Gastroesophageal sphincter (tissue), 4 donors: ENCODE results near the gene ARHGEF16. TPM values are rescaled to one million over a fixed set of nuclear protein-coding genes. Genes with fewer than 3 reads are reported as not detected.

Experiments used
- ATAC-seq: fragments of 150-250 bp; one replicate; pipeline ENCODE4 v1.9.1; 2016; ENCODE audit warnings: mild to moderate bottlenecking, moderate library complexity
- H3K27ac ChIP-seq, 4 donors: fragments of 200-600 bp; sonication (generic) in 3 of 4; 1 replicate in 3 of 4; 2 replicates in 1 of 4; pipeline ENCODE4 v1.5.1; 2016 to 2019
- H3K27me3 ChIP-seq: fragments of 200-600 bp; sonication (generic); one replicate; pipeline ENCODE4 v1.5.1; 2019
- H3K36me3 ChIP-seq, 2 donors: fragments of 200-600 bp; sonication (generic); one replicate each; pipeline ENCODE4 v1.5.1; 2019; ENCODE audit warnings: control low read depth in 1 of 2
- H3K4me1 ChIP-seq, 3 donors: fragments of 200-600 bp; sonication (generic); 1 replicate in 2 of 3; 2 replicates in 1 of 3; pipeline ENCODE4 v1.5.1; 2016 to 2019; ENCODE audit warnings: control low read depth in 2 of 3
- H3K4me3 ChIP-seq, 2 donors: fragments of 200-600 bp; sonication (generic); one replicate each; pipeline ENCODE4 v1.5.1; 2019; ENCODE audit warnings: mild to moderate bottlenecking in 1 of 2, moderate library complexity in 1 of 2
- H3K9me3 ChIP-seq, 3 donors: fragments of 200-600 bp; sonication (generic); one replicate each; pipeline ENCODE4 v1.5.1; 2017 to 2019; ENCODE audit warnings: control low read depth in 2 of 3
- EP300 ChIP-seq: sonication (generic); formaldehyde crosslinking; IDR thresholded peaks from one replicate; pipeline ENCODE4 v1.6.1; 2017; ENCODE audit warnings: antibody characterized with exemption, mild to moderate bottlenecking
- POLR2A ChIP-seq, 2 donors: fragments of 450-650 bp; IDR thresholded peaks; one replicate each; pipeline ENCODE4 v1.6.1; 2017; ENCODE audit warnings: antibody characterized with exemption in 2 of 2, mild to moderate bottlenecking in 2 of 2, moderate library complexity in 1 of 2
- POLR2AphosphoS5 ChIP-seq: sonication (generic); formaldehyde crosslinking; IDR thresholded peaks from one replicate; pipeline ENCODE4 v1.6.1; 2017; ENCODE audit warnings: antibody characterized with exemption
- WGBS, 2 donors: methylation state at CpG; one replicate each; pipeline ENCODE4 v1.1.5; 2018; ENCODE audit warnings: low coverage in 1 of 2; 5-methylcytosine and 5-hydroxymethylcytosine counted together
- total RNA-seq, 4 donors: library from RNA; depleted of rRNA; stranded (reverse); fragments of >200 nt; gene quantifications; one replicate each; pipeline ENCODE4 v1.1.0, GENCODE V29; 2016
- TF ChIP-seq, protein P1 (sequence below), 4 experiments: fragments of 200-600 bp in 2 of 4; fragments of 450-650 bp in 2 of 4; sonication (generic) in 1 of 4; IDR thresholded peaks; one replicate each; pipeline ENCODE4 v1.5.1; 2017 to 2019; ENCODE audit warnings: antibody characterized with exemption in 4 of 4, mild to moderate bottlenecking in 2 of 4, moderate library complexity in 2 of 4

The ARHGEF16 gene
- total RNA-seq, 4 donors from 2014 or later, result 0.54 to 2.3 (median 0.87) TPM

DNA sequence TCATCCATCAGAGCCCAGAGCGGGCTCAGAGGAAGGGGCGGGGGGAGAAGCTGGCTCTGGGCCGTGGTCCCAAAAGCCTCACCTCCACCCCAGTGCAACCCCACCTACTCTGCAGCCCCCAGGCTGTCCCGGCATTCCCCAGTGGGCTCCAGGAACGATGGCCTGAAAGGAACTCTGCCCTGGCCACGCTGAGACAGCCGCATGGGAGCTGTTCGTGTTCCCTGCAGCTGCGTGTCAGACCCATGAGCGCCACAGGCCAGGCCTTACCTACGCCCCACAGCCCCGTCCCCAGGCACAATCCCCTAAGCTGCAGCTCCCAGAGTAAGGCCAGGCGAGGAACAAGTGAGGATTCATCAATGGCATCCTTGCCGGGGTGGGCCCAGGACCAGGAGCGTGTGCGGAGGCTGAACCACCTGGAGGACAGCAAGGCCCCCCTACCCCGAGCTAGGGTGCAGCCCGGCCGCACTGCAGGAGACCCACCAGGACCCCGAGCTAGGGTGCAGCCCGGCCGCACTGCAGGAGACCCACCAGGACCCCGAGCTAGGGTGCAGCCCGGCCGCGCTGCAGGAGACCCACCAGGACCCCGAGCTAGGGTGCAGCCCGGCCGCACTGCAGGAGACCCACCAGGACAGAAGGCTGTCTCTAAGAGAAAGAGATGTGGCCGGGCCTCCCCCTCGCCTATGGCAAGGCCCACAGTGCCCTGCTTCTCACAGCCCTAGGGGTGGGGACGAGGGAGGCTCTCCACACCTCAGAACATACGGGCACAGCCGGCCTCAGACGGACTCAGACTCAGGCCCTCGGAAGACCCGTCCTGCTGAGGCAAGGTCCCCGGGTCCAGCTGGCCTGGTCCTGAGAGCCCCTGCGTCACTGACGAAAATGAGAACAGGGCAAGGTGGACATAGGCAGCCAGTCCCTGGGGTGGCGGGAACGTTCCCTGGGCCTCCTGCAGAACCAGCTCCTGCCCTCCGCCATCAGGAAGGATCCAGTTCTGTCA lies 26.5 kb upstream of the ARHGEF16 start:
- ATAC-seq, result no peak
- 88 to 90% methylated on average over 2 to 5 of the region's 43 CpGs for WGBS, 2 donors
- no peak for TF ChIP-seq POLR2A (IDR thresholded peaks at IDR 0.05)
- TF ChIP-seq, protein P1, sequence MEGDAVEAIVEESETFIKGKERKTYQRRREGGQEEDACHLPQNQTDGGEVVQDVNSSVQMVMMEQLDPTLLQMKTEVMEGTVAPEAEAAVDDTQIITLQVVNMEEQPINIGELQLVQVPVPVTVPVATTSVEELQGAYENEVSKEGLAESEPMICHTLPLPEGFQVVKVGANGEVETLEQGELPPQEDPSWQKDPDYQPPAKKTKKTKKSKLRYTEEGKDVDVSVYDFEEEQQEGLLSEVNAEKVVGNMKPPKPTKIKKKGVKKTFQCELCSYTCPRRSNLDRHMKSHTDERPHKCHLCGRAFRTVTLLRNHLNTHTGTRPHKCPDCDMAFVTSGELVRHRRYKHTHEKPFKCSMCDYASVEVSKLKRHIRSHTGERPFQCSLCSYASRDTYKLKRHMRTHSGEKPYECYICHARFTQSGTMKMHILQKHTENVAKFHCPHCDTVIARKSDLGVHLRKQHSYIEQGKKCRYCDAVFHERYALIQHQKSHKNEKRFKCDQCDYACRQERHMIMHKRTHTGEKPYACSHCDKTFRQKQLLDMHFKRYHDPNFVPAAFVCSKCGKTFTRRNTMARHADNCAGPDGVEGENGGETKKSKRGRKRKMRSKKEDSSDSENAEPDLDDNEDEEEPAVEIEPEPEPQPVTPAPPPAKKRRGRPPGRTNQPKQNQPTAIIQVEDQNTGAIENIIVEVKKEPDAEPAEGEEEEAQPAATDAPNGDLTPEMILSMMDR (IDR thresholded peaks at IDR 0.05), result no peak
- no peak for TF ChIP-seq POLR2AphosphoS5
- no peak for TF ChIP-seq EP300
- H3K9me3 ChIP-seq, result no peaks in the 10 kb centered on the region
- no peak overlapping the region for H3K4me3 ChIP-seq
- no peak overlapping the region for H3K27ac ChIP-seq
- H3K27me3 ChIP-seq, result peaks cover 33% of the 10 kb centered on the region
- H3K4me1 ChIP-seq, result peaks cover 0 to 10% (median 4%) of the 10 kb centered on the region in 3 donors
- H3K36me3 ChIP-seq, result peaks cover 0 to 17% of the 10 kb centered on the region in 2 donors

DNA sequence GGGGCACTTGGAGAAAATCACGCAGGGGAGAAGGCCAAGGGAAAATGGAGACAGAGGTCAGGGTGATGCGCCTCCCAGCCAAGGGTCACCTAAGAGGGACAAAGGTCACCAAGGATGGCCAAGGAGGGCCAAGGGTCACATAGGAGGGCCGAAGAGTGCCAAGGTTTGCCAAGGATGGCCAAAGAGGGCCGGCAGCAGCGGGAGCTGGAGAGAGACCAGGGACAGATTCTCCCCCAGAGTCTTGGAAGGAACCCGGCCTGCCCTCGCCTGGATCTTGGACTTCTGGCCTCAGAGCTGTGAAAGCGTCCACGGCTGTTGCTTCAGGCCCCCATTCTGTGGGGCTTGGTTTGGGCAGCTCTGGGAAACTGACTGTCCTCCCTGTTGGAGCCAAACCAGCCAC lies 25.6 kb upstream of the ARHGEF16 start:
- TF ChIP-seq, protein P1 (IDR thresholded peaks at IDR 0.05), result no peak
- TF ChIP-seq POLR2AphosphoS5, result no peak
- TF ChIP-seq POLR2A (IDR thresholded peaks at IDR 0.05), result no peak
- TF ChIP-seq EP300, result no peak
- peaks cover 0 to 17% of the 10 kb centered on the region in 2 donors for H3K36me3 ChIP-seq
- WGBS, 2 donors, result 77 to 100% methylated on average over 2 to 6 of the region's 9 CpGs
- ATAC-seq, result no peak
- H3K27ac ChIP-seq, result no peak overlapping the region
- no peaks in the 10 kb centered on the region for H3K9me3 ChIP-seq
- peaks cover 0 to 7% (median 4%) of the 10 kb centered on the region in 3 donors for H3K4me1 ChIP-seq
- no peak overlapping the region for H3K4me3 ChIP-seq
- H3K27me3 ChIP-seq, result peaks cover 24% of the 10 kb centered on the region

DNA sequence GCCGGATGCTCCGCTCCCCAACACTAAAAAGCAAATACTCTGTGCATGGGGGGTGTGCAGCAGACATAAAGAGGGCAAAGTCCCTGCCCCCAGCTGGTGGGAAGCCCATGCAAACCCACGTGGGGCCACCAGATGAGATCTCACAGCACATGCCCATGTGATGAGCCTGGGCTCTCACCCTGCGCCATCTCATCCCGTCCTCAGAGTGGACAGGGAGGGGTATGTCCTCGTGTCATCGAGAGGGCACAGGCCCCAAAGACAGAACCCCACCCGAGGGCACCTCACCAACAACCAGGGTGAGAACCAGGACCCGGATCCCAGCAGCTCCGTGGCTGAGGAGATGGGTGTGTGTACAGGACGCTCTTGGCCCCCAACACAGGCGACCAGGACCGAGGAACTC lies 25.1 kb upstream of the ARHGEF16 start:
- no CpG with 5 or more reads among the region's 13 CpGs for WGBS, 2 donors
- Histone ChIP-seq H3K4me1 (peaks cover 0 to 6% (median 4%) of the 10 kb centered on the region in 3 donors), H3K9me3 (no peaks in the 10 kb centered on the region), H3K27me3 (peaks cover 21% of the 10 kb centered on the region), H3K27ac (no peak overlapping the region), H3K36me3 (peaks cover 0 to 17% of the 10 kb centered on the region in 2 donors), H3K4me3 (no peak overlapping the region)
- TF ChIP-seq EP300, result no peak
- no peak for TF ChIP-seq POLR2A (IDR thresholded peaks at IDR 0.05)
- no peak for TF ChIP-seq POLR2AphosphoS5
- TF ChIP-seq, protein P1 (IDR thresholded peaks at IDR 0.05), result no peak
- no peak for ATAC-seq

DNA sequence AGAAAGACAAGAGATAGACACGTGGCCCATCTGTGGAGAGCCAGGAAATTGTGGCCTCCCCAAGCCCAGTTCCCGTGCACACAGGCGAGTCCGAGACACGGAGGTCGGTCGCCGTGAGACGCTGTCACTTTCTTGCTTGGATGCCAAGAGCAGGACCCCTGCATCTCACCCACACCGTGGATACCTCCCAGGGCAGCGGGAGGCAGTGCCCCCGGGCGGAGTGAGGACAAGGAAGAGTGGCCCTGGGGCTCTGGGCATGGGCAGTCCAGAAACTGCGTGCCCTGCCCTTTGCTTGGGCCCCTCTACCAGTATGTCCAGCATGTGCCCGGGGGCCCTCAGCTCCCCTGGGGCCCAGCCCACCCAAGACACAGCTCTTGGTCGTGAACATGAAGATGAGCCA lies 24.7 kb upstream of the ARHGEF16 start:
- Histone ChIP-seq H3K4me1 (peaks cover 0 to 1% (median 1%) of the 10 kb centered on the region in 3 donors), H3K36me3 (peaks cover 0 to 17% of the 10 kb centered on the region in 2 donors), H3K27me3 (peaks cover 23% of the 10 kb centered on the region), H3K9me3 (no peaks in the 10 kb centered on the region), H3K27ac (no peak overlapping the region), H3K4me3 (no peak overlapping the region)
- TF ChIP-seq EP300, result no peak
- TF ChIP-seq, protein P1 (IDR thresholded peaks at IDR 0.05), result no peak
- no peak for TF ChIP-seq POLR2AphosphoS5
- TF ChIP-seq POLR2A (IDR thresholded peaks at IDR 0.05), result no peak
- 49% methylated on average over 4 of the region's 16 CpGs; no CpG with 5 or more reads in 1 of the 2 donors for WGBS, 2 donors
- ATAC-seq, result no peak
